Adipocyte (in vitro differentiated cells): ENCODE data around the gene MAPK1.
"Not testable (repeated sequence)": the region's sequence is repeated elsewhere in the genome, so short reads cannot be mapped to it uniquely, and the experiment has no call there.

Source experiments
- DNase-seq: peaks from one replicate; pipeline ENCODE4 v3.0.0-alpha.2; 2015; ENCODE audit warnings: low read depth
- H3K27me3 ChIP-seq: replicated peaks from 2 replicates; pipeline ENCODE4 v1.7.0; 2013; ENCODE audit warnings: mild to moderate bottlenecking, low read length, moderate library complexity; ENCODE audit not compliant: control insufficient read depth, insufficient read depth
- H3K36me3 ChIP-seq: 2 replicates; pipeline ENCODE4 v1.7.0; 2013; ENCODE audit warnings: low read length, mild to moderate bottlenecking, moderate library complexity; ENCODE audit not compliant: control insufficient read depth, insufficient read depth, severe bottlenecking
- H3K4me1 ChIP-seq: 2 replicates; pipeline ENCODE4 v1.7.0; 2013; ENCODE audit warnings: mild to moderate bottlenecking, low read length, moderate library complexity; ENCODE audit not compliant: control insufficient read depth, insufficient read depth
- H3K4me3 ChIP-seq: 2 replicates; pipeline ENCODE4 v1.7.0; 2013; ENCODE audit warnings: mild to moderate bottlenecking, low read length, moderate library complexity
- H3K9ac ChIP-seq: 2 replicates; pipeline ENCODE4 v1.7.0; 2013; ENCODE audit warnings: mild to moderate bottlenecking, low read length, moderate library complexity
- H3K9me3 ChIP-seq: 2 replicates; pipeline ENCODE4 v1.7.0; 2013; ENCODE audit warnings: mild to moderate bottlenecking, low read length, moderate library complexity; ENCODE audit not compliant: control insufficient read depth

The MAPK1 gene

DNA sequence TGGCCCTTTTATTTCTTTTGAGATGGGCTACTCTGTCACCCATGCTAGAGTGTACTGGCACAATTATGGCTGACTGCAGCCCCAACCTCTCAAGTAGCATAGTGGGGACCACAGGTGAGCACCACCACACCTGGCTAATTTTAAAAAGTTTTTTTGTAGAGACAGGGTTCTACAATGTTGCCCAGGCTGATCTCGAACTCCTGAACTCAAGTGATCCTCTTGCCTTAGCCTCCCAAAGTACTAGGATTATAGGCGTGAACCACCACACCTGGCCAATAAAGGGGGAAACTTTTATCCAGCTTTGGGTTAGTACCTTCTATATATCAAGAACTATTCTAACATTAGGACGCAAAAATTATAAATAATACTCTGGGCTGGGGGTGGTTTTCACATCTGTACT, 52.1 kb downstream of the MAPK1 start:
- no peaks in the 10 kb centered on the region for H3K9me3 ChIP-seq
- no peak overlapping the region for H3K9ac ChIP-seq
- DNase-seq, result no peak
- no peaks in the 10 kb centered on the region for H3K27me3 ChIP-seq
- H3K4me3 ChIP-seq, result no peak overlapping the region
- peaks cover 14% of the 10 kb centered on the region for H3K4me1 ChIP-seq
- no peaks in the 10 kb centered on the region for H3K36me3 ChIP-seq

DNA sequence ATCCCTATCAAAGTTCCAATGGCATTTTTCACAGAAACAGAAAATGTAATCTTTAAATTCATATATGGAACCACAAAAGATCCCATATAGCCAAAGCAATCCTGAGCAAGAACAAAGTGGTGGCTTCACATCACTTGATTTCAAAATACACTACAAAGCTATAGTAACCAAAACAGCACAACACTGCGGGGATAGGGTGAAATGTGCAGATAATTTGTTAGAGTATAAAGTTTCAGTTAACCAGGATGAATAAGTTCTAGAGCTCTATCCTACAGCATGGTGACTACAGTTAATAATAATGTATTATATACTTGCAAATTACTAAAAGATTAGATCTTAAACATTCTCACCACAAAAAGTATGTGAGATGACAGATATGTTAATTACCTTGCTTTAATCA, 55.5 kb downstream of the MAPK1 start:
- H3K9me3 ChIP-seq, result no peaks in the 10 kb centered on the region
- H3K9ac ChIP-seq, result no peak overlapping the region
- peaks cover 4% of the 10 kb centered on the region for H3K36me3 ChIP-seq
- H3K4me3 ChIP-seq, result no peak overlapping the region
- peaks cover 19% of the 10 kb centered on the region for H3K4me1 ChIP-seq
- no peak for DNase-seq
- H3K27me3 ChIP-seq, result no peaks in the 10 kb centered on the region

DNA sequence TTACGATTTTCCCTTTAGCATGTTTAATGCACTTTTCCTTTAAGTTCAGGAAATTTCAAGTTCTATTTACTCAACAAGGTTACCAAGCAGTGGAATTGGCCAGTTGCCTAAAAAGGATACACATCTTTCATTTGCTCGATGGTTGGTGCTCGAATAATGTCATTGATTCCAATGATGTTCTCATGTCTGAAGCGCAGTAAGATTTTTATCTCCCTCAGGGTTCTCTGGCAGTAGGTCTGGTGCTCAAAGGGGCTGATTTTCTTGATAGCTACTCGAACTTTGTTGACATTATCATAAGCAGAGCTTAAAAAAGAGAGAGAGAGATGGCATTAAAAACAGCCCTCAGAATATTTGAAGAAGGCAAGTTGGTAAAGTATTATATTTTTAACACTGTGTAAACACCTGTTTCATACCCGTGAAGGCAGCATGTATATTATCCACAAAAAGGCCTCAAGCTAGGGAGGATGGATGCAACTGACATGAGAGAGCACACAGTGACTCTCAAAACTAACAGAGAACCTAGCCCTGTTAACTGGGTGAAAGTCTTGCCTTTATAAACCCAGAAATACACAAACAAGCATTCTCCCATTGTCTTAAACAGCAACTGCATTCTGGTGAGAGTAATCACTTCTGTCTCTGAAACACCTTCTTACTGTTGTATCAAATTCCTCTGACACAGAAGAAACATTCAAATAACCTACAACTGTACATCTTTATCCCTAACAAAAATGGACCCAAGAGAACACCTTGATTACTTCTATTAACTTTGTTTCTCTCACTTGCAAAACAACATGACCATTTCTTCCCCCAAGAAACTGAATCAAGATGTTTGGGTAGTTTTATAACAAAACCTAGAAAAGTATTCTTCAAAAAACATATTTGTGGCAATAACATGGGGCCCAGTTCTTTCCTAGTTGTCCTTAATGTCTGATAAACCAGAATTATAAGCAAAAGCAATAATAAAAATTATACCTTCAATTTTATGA, 59.6 kb downstream of the MAPK1 start:
- H3K9ac ChIP-seq, result no peak overlapping the region
- no peaks in the 10 kb centered on the region for H3K27me3 ChIP-seq
- peak; percentile 37 for DNase-seq
- no peaks in the 10 kb centered on the region for H3K9me3 ChIP-seq
- H3K36me3 ChIP-seq, result peaks cover 44% of the 10 kb centered on the region
- H3K4me3 ChIP-seq, result no peak overlapping the region
- H3K4me1 ChIP-seq, result peaks cover 8% of the 10 kb centered on the region

DNA sequence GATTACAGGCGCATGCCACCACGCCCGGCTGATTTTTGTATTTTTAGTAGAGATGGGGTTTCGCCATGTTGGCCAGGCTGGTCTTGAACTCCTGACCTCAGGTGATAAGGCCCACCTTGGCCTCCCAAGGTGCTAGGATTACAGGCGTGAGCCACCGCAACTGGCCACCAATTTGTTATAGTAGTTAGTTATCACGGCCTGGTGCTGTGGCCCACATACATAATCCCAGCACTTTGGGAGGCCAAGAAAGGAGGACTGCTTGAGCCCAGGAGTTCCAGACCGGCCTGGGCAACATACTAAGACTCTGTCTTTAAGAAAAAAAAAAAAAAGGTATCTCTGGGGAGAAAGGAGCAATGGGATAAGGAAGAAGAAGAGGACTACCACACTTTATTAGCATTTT, 62.1 kb downstream of the MAPK1 start:
- H3K9me3 ChIP-seq, H3K27me3 ChIP-seq, H3K4me1 ChIP-seq, H3K9ac ChIP-seq, DNase-seq, H3K4me3 ChIP-seq: not testable (repeated sequence)
- H3K36me3 ChIP-seq, result peaks cover 66% of the 10 kb centered on the region

DNA sequence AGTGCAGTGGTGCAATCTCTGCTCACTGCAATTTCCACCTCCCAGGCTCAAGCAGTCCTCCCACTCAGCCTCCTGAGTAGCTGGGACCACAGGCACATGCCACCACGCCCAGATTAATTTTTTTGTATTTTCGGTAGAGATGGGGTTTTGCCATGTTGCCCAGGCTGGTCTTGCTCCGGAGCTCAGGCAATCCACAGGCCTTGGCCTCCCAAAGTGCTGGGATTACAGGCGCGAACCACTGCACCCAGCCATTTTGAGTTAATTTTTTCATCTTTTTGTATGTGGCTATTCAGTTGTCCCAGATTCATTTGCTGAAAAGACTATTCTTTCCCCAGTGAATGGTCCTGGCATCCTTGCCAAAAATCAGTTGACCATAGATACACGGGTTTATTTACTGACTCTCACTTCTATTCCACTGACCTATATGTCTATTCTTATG, 63.6 kb downstream of the MAPK1 start:
- Histone ChIP-seq H3K36me3 (peaks cover 79% of the 10 kb centered on the region), H3K4me3 (no peak overlapping the region), H3K4me1 (no peaks in the 10 kb centered on the region), H3K9ac (no peak overlapping the region), H3K9me3 (no peaks in the 10 kb centered on the region), H3K27me3 (no peaks in the 10 kb centered on the region)
- no peak for DNase-seq

DNA sequence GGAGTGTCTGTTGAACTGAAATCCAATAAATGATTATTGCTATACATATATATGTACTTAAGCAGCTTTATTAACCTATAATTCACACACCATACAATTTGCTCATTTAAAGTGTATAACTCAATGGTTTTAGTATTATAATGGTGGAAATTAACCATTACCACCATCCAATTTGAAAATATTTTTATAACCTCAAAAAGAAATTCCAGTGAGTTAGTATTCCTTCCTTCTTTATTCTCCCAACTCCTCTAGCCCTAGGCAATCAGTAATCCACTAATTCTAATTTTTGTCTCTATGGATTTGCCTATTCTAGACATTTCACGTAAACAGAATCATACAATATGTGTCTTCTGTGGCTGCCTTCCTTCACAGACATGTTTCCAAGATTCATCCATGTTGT, 64.8 kb downstream of the MAPK1 start:
- Histone ChIP-seq H3K9ac (no peak overlapping the region), H3K9me3 (no peaks in the 10 kb centered on the region), H3K27me3 (no peaks in the 10 kb centered on the region), H3K4me1 (no peaks in the 10 kb centered on the region), H3K4me3 (no peak overlapping the region), H3K36me3 (peaks cover 90% of the 10 kb centered on the region)
- no peak for DNase-seq

DNA sequence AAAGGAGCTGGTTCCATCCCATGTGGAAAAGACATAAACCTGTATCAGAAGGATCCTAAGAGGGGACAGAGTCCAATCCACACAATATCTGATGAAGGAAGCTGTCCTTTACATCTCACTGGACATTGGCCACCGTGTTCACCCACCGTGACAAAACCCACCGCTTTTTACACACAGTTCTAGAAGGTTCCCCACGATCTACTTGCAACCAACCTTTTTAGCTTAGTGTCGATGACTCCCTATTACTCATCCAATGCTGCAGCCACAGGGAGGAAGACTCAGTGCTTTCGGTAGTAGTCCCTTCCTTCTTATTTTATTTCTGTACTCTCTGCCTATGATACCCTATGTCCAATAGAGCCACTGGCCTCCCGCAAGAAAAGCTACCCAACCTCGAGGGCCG, 65.4 kb downstream of the MAPK1 start:
- Histone ChIP-seq H3K4me3 (no peak overlapping the region), H3K9ac (no peak overlapping the region), H3K4me1 (no peaks in the 10 kb centered on the region), H3K36me3 (peaks cover 94% of the 10 kb centered on the region), H3K27me3 (no peaks in the 10 kb centered on the region), H3K9me3 (no peaks in the 10 kb centered on the region)
- DNase-seq, result no peak

DNA sequence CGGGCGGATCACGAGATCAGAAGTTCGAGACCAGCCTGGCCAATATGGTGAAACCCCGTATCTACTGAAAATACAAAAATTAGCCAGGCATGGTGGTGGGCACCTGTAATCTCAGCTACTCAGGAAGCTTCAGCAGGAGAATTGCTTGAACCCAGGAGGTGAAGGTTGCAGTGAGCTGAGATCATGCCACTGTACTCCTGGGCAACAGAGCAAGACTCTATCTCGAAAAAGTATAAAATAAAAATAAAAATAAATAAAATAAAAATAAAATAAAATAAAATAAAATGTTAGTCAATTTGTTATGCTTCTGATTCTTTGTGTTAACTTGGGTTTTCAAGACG, 66.2 kb downstream of the MAPK1 start:
- not testable (repeated sequence) for H3K27me3 ChIP-seq, DNase-seq, H3K9me3 ChIP-seq, H3K4me3 ChIP-seq, H3K4me1 ChIP-seq, H3K9ac ChIP-seq
- peaks cover 93% of the 10 kb centered on the region for H3K36me3 ChIP-seq

DNA sequence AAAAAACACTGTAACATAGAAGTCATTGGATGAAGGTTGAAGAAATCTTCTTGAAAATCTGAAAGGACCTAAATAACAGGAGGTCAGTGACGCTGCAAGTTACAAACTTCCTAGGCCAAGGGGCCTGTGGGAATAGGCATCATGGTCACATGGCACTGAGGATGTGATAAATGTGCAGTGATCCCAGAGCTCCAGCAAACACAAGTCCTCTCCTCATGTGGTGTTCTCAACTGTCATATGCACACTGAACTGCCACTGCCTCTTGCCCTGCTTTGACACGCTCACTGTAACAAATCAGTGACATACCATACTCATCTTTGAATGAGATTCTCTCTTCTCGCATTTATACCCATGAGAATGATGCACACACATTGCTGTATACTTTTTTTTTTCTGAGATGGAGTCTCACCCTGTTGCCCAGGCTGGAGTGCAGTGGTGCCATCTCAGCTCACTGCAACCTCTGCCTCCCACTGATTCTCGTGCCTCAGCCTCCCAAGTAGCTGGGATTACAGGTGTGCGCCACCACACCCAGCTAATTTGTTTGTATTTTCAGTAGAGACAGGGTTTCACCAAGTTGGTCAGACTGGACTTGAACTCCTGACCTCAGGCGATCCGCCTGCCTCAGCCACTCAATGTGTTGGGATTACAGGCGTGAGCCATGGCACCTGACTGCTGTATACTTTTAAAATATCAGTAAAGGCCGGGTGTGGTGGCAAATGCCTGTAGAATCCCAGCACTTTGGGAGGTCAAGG, 66.7 kb downstream of the MAPK1 start:
- DNase-seq, result no peak
- no peak overlapping the region for H3K4me3 ChIP-seq
- no peaks in the 10 kb centered on the region for H3K9me3 ChIP-seq
- no peaks in the 10 kb centered on the region for H3K27me3 ChIP-seq
- peaks cover 92% of the 10 kb centered on the region for H3K36me3 ChIP-seq
- H3K4me1 ChIP-seq, result no peaks in the 10 kb centered on the region
- no peak overlapping the region for H3K9ac ChIP-seq

DNA sequence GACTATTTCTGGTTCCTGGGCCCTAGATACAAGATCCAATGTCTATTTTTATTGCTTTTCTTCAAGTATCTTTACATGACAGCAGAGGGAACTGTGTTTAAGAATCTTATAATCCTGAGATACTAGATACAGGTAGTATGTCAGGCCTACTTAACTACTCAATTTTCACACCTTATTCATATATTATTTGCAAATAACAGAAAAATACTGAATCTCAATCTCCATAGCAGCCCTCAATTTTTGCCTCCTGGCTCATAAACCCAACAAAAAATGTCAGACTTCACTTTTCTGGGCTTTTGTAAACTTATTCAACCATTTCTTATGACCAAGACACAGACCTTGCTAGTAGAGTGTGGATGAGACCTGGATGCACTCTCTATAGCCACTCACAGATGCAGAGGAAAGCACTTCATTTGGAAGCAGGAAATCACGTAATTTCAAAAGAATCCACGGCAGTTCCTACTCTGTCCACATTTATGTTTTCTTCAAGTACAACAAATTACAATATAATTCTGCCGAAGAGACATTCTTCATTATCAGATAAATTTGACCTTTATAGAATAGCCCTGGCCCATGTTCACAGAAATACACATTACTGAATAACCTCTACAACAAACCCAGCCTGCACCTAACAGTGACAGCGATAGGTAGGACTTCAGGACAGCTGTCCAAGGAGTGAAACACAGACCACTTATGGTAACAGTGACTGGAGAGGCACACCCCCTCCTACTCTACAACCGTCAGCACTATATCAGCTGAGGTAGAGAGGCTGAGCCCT, 69.8 kb downstream of the MAPK1 start:
- no peak overlapping the region for H3K4me3 ChIP-seq
- no peaks in the 10 kb centered on the region for H3K27me3 ChIP-seq
- peaks cover 61% of the 10 kb centered on the region for H3K36me3 ChIP-seq
- peak; percentile 49 for DNase-seq
- H3K4me1 ChIP-seq, result no peaks in the 10 kb centered on the region
- no peak overlapping the region for H3K9ac ChIP-seq
- no peaks in the 10 kb centered on the region for H3K9me3 ChIP-seq

DNA sequence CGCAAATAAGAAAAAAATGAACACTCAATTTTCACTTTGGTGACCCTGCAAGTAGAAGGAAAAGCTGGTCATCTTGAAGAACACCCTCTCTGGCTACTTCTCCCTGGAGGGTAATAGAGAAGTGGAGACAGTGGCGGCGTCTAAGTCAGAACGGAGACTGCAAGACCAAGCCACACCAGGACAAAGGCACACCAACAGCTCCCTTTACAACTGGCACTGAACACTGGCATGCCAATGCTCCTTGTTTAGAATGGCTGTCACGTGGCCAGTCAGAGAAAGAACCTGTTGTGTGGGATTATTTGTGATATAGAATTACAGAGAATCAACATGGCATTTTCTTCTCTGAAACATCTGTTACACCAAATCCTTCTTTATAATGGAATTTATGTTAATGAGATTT, 70.6 kb downstream of the MAPK1 start:
- no peaks in the 10 kb centered on the region for H3K27me3 ChIP-seq
- H3K4me1 ChIP-seq, result no peaks in the 10 kb centered on the region
- H3K36me3 ChIP-seq, result peaks cover 56% of the 10 kb centered on the region
- H3K4me3 ChIP-seq, result no peak overlapping the region
- no peaks in the 10 kb centered on the region for H3K9me3 ChIP-seq
- DNase-seq, result no peak
- no peak overlapping the region for H3K9ac ChIP-seq
